ENCODE measurements around the gene FAM78B. TPM values are rescaled to one million over a fixed set of nuclear protein-coding genes. Genes with fewer than 3 reads are reported as not detected.

Gene FAM78B
- total and polyA plus RNA-seq, 2 donors (not counting 3 experiments of a cell fraction or from before 2014, with no cell fraction given), result 0.10 TPM; not detected in 1

GRCh38 chr1:166165661-166166328 lies 1.0 kb downstream of the FAM78B start:
- ChIA-PET CTCF (no interaction called here), POLR2A (no interaction called here)
- Histone ChIP-seq H3K27me3 (ENCODE audit: control insufficient read depth in 2 of 2, insufficient read depth in 2 of 2, low read length in 2 of 2) (peaks cover 17 to 21% of the 10 kb centered on the region in 2 experiments), H3K27ac (ENCODE audit: insufficient read depth, low read depth, low read length) (no peak overlapping the region), H3K9ac (replicated peaks; ENCODE audit: extremely low read depth, insufficient read depth, low read length) (no peak overlapping the region), H3K79me2 (ENCODE audit: control insufficient read depth, insufficient read depth, low read length) (no peaks in the 10 kb centered on the region), H3K9me3 (replicated peaks; ENCODE audit: control insufficient read depth, insufficient read depth, low read length) (no peaks in the 10 kb centered on the region), H3K9me1 (replicated peaks; ENCODE audit: control insufficient read depth, extremely low read depth, insufficient read depth, low read length) (no peaks in the 10 kb centered on the region), H3K4me2 (ENCODE audit: insufficient read depth, low read length) (no peak overlapping the region), H3K4me3 (replicated peaks in 1 of 3; ENCODE audit: insufficient read depth in 1 of 3, low read depth in 1 of 3, low read length in 3 of 3) (peak overlapping the region in 1 of 3 experiments; percentile 53), H2AFZ (ENCODE audit: low read depth, low read length) (no peak overlapping the region), H3K36me3 (ENCODE audit: control insufficient read depth in 2 of 2, extremely low read depth in 1 of 2, insufficient read depth in 2 of 2, low read length in 2 of 2) (no peaks in the 10 kb centered on the region), H4K20me1 (replicated peaks; ENCODE audit: control insufficient read depth, extremely low read depth, insufficient read depth, low read length) (no peaks in the 10 kb centered on the region), H3K4me1 (ENCODE audit: control insufficient read depth, extremely low read depth, insufficient read depth, low read length) (peaks cover 6% of the 10 kb centered on the region)
- dilution Hi-C loops (cut with MboI; ENCODE audit: extremely low pct_ligation_motif_present, low sequenced_read_pairs), result no loop called here
- DNase-seq (ENCODE audit: low read depth, low spot score) (peak; percentile 7), FAIRE-seq (no peak)
- intact Hi-C loops (cut with micrococcal nuclease), result loop anchor here (1.0 to 10.0 kb wide), 4 partner anchors 236 to 561 kb away; no protein-coding TSS in a partner anchor
- BruUV-seq (replicated peaks), result no TSS peak
- TF ChIP-seq FOS (IDR thresholded peaks at IDR 0.05; ENCODE audit: borderline replicate concordance, insufficient read depth, low read length), result no peak
- peak; percentile 82 for TF ChIP-seq EZH2 (IDR thresholded peaks at IDR 0.05; ENCODE audit: borderline replicate concordance, low read depth, low read length, severe bottlenecking)
- no peak for TF ChIP-seq POLR2A (IDR thresholded peaks at IDR 0.05; ENCODE audit: low read depth, low read length)

- Histone ChIP-seq H3K27me3 (ENCODE audit: control insufficient read depth in 2 of 2, insufficient read depth in 2 of 2, low read length in 2 of 2) (peaks cover 17 to 21% of the 10 kb centered on the region in 2 experiments), H4K20me1 (replicated peaks; ENCODE audit: control insufficient read depth, extremely low read depth, insufficient read depth, low read length) (no peaks in the 10 kb centered on the region), H3K4me1 (ENCODE audit: control insufficient read depth, extremely low read depth, insufficient read depth, low read length) (peaks cover 6% of the 10 kb centered on the region), H3K9ac (replicated peaks; ENCODE audit: extremely low read depth, insufficient read depth, low read length) (no peak overlapping the region), H3K4me2 (ENCODE audit: insufficient read depth, low read length) (peak overlapping the region; percentile 2), H3K9me1 (replicated peaks; ENCODE audit: control insufficient read depth, extremely low read depth, insufficient read depth, low read length) (no peaks in the 10 kb centered on the region), H3K9me3 (replicated peaks; ENCODE audit: control insufficient read depth, insufficient read depth, low read length) (no peaks in the 10 kb centered on the region), H3K27ac (ENCODE audit: insufficient read depth, low read depth, low read length) (no peak overlapping the region), H3K36me3 (ENCODE audit: control insufficient read depth in 2 of 2, extremely low read depth in 1 of 2, insufficient read depth in 2 of 2, low read length in 2 of 2) (no peaks in the 10 kb centered on the region), H2AFZ (ENCODE audit: low read depth, low read length) (no peak overlapping the region), H3K79me2 (ENCODE audit: control insufficient read depth, insufficient read depth, low read length) (no peaks in the 10 kb centered on the region), H3K4me3 (replicated peaks in 1 of 3; ENCODE audit: insufficient read depth in 1 of 3, low read depth in 1 of 3, low read length in 3 of 3) (no peak overlapping the region)
- FAIRE-seq (peak; percentile 67), DNase-seq (ENCODE audit: low read depth, low spot score) (peak; percentile 44)
- dilution Hi-C loops (cut with MboI; ENCODE audit: extremely low pct_ligation_motif_present, low sequenced_read_pairs), result no loop called here
- intact Hi-C loops (cut with micrococcal nuclease), result loop anchor here (1.0 to 10.0 kb wide), 4 partner anchors 236 to 560 kb away; no protein-coding TSS in a partner anchor
- CTCF ChIA-PET, result interaction anchor here (1.2 to 1.3 kb wide), 2 partner anchors 240 to 314 kb away, joined by 3 to 10 read pairs; no protein-coding TSS in a partner anchor
- TF ChIP-seq MAX (IDR thresholded peaks at IDR 0.05; ENCODE audit: insufficient read depth, insufficient read length) (no peak), CTCF (IDR thresholded peaks at IDR 0.05; ENCODE audit: extremely low read depth in 1 of 2, insufficient read depth in 1 of 2, low read depth in 1 of 2, low read length in 2 of 2) (peak; percentile 28 to 63), GATA2 (IDR thresholded peaks at IDR 0.05; ENCODE audit: insufficient read depth, insufficient read length, low read depth, low read length) (no peak)
- POLR2A ChIA-PET, result no interaction called here
- no TSS peak for BruUV-seq (replicated peaks)
These were observed 1.7 kb downstream of the FAM78B start for GRCh38 chr1:166164995-166165660.
